HepG2 (cell line): ENCODE results near the gene GLG1. TPM values are rescaled to one million over a fixed set of nuclear protein-coding genes. Genes with fewer than 3 reads are reported as not detected.

Experiments
- ATAC-seq: fragments of 200-7000 bp; cut with Tn5 transposase; 3 replicates; pipeline ENCODE4 v1.9.1; 2020; ENCODE audit warnings: mild to moderate bottlenecking, moderate library complexity
- BruUV-seq: library from RNA; stranded (reverse); fragments of 400-500 nt; replicated peaks from 2 replicates; lab custom pipeline; 2021; lab: Mats Ljungman, UMichigan
- CTCF ChIA-PET: fragments of 300-600 bp; formaldehyde crosslinking; extraction: SDS; loops from one replicate; lab custom pipeline; 2021; ENCODE audit warnings: low total read pairs, inconsistent platforms, low intra/inter-chr PET ratio; lab: Yijun Ruan, JAX
- POLR2A ChIA-PET: fragments of 350-600 bp; sonication (Branson Sonifier 250); formaldehyde crosslinking; loops from one replicate; lab custom pipeline; 2020; ENCODE audit warnings: antibody characterized with exemption, inconsistent platforms; lab: Yijun Ruan, JAX
- DNase-seq: peaks from one replicate; pipeline ENCODE4 v3.0.0-alpha.2; 2015; ENCODE audit warnings: low spot score
- FAIRE-seq: peaks from 3 replicates; lab custom pipeline; 2011; peaks lifted over from hg19 to GRCh38; lab: Jason Lieb, UNC
- H2AFZ ChIP-seq: one replicate; pipeline ENCODE4 v1.6.1; 2011; ENCODE audit warnings: low read length, inconsistent platforms
- H3K27ac ChIP-seq: fragments of 300-600 bp; 3 replicates; pipeline ENCODE4 v1.8.0; 2011; ENCODE audit warnings: mixed run types, mild to moderate bottlenecking, mixed read lengths, low read length, inconsistent platforms; ENCODE audit not compliant: insufficient read depth; ENCODE audit errors: extremely low read length
- H3K27me3 ChIP-seq, 2 experiments: fragments of 200-600 bp in 1 of 2; 2 replicates in 1 of 2; 3 replicates in 1 of 2; pipeline versions ENCODE4 v1.6.0 to v1.8.0; 2011; ENCODE audit warnings: low read length in 2 of 2, mild to moderate bottlenecking in 2 of 2, moderate library complexity in 2 of 2, inconsistent platforms in 1 of 2; ENCODE audit not compliant: insufficient read depth in 2 of 2, control insufficient read depth in 1 of 2
- H3K36me3 ChIP-seq, 2 experiments: fragments of 200-600 bp in 1 of 2; replicated peaks in 1 of 2; 2 replicates in 1 of 2; 3 replicates in 1 of 2; pipeline versions ENCODE4 v1.5.1 to v1.8.0; 2011; ENCODE audit warnings: low read length in 2 of 2, inconsistent platforms in 1 of 2; ENCODE audit not compliant: insufficient read depth in 2 of 2, control insufficient read depth in 1 of 2
- H3K4me1 ChIP-seq: 2 replicates; pipeline ENCODE4 v1.5.1; 2012; ENCODE audit warnings: low read length, inconsistent platforms; ENCODE audit not compliant: insufficient read depth
- H3K4me2 ChIP-seq: 2 replicates; pipeline ENCODE4 v1.6.0; 2011; ENCODE audit warnings: low read depth, low read length, inconsistent platforms
- H3K4me3 ChIP-seq, 3 experiments: fragments of 200-600 bp in 1 of 3; sonication (generic), shearing (Covaris generic) in 1 of 3; replicated peaks in 1 of 3; 2 replicates each; pipeline ENCODE4 v1.5.1; 2011 to 2016; ENCODE audit warnings: low read length in 3 of 3, inconsistent platforms in 2 of 3, low read depth in 2 of 3, mild to moderate bottlenecking in 2 of 3, control low read depth in 1 of 3, mixed read lengths in 1 of 3; ENCODE audit not compliant: insufficient read depth in 1 of 3
- H3K79me2 ChIP-seq: one replicate; pipeline ENCODE4 v1.6.1; 2011; ENCODE audit warnings: low read length, inconsistent platforms; ENCODE audit not compliant: insufficient read depth
- H3K9ac ChIP-seq: 2 replicates; pipeline ENCODE4 v1.6.0; 2011; ENCODE audit warnings: mild to moderate bottlenecking, low read depth, low read length, inconsistent platforms; ENCODE audit not compliant: insufficient read depth
- H3K9me3 ChIP-seq: 2 replicates; pipeline ENCODE4 v1.5.1; 2012; ENCODE audit warnings: mild to moderate bottlenecking, low read length
- H4K20me1 ChIP-seq: 2 replicates; pipeline ENCODE4 v1.6.0; 2011; ENCODE audit warnings: inconsistent platforms, mild to moderate bottlenecking, low read length, moderate library complexity; ENCODE audit not compliant: insufficient read depth
- AKNA ChIP-seq: sonication (generic); formaldehyde crosslinking; IDR thresholded peaks from 2 replicates; pipeline ENCODE4 v1.4.0; 2020; ENCODE audit warnings: missing genetic modification reagents, borderline replicate concordance
- FOXA3 ChIP-seq: IDR thresholded peaks from 2 replicates; pipeline ENCODE4 v1.6.1; 2016; ENCODE audit warnings: missing genetic modification reagents, missing compliant biosample characterization
- KLF12 ChIP-seq: sonication (generic); formaldehyde crosslinking; IDR thresholded peaks from 2 replicates; pipeline ENCODE4 v1.4.0; 2020; ENCODE audit warnings: missing genetic modification reagents, borderline replicate concordance
- MEIS2 ChIP-seq: sonication (generic); formaldehyde crosslinking; IDR thresholded peaks from 2 replicates; pipeline ENCODE4 v1.9.0; 2021; ENCODE audit warnings: mild to moderate bottlenecking, missing genetic modification reagents
- MTF2 ChIP-seq: sonication (generic); formaldehyde crosslinking; IDR thresholded peaks from 2 replicates; pipeline ENCODE4 v1.5.0; 2020; ENCODE audit warnings: missing genetic modification reagents, borderline replicate concordance
- NFIB ChIP-seq: sonication (generic); formaldehyde crosslinking; IDR thresholded peaks from 2 replicates; pipeline ENCODE4 v1.9.0; 2021; ENCODE audit warnings: missing genetic modification reagents, mild to moderate bottlenecking, borderline replicate concordance
- PRDM10 ChIP-seq: sonication (generic); formaldehyde crosslinking; IDR thresholded peaks from 2 replicates; pipeline ENCODE4 v1.4.0; 2020; ENCODE audit warnings: low read depth, missing genetic modification reagents
- WGBS: methylation state at CpG from one replicate; pipeline ENCODE4 v1.1.6; 2017; ENCODE audit warnings: low lambda C conversion rate; 5-methylcytosine and 5-hydroxymethylcytosine counted together
- in situ Hi-C: cut with HindIII; loops from 2 replicates; pipeline ENCODE4 v1.10.0; 2017; ENCODE audit warnings: low pct_unique_long_range_greater_than_20kb; ENCODE audit not compliant: extremely low pct_ligation_motif_present
- intact Hi-C: fragments of 100-400 bp; cut with micrococcal nuclease; formaldehyde crosslinking; loops from one replicate; pipeline ENCODE4 v1.10.0; 2022; ENCODE audit not compliant: unreplicated experiment
- polyA plus RNA-seq, 8 experiments: library from polyadenylated mRNA; depleted of rRNA in 3 of 8; stranded (reverse) in 7 of 8; unstranded in 1 of 8; fragments of >200 nt; fragmentation: Illumina TruSeq in 4 of 8; extraction: Trizol in 4 of 8; gene quantifications; 2 replicates each; pipeline versions ENCODE4 v1.2.1 to v1.2.3, GENCODE V29; 2011 to 2016; ENCODE audit warnings: low read depth in 4 of 8, missing spikeins in 1 of 8, mixed read lengths in 1 of 8; ENCODE audit not compliant: insufficient read depth in 1 of 8
- total RNA-seq, 5 experiments: library from RNA; depleted of rRNA; stranded (reverse); fragments of >200 nt; fragmentation: Illumina TruSeq; extraction: Trizol; gene quantifications; 2 replicates each; pipeline ENCODE4 v1.2.3, GENCODE V29; 2016; ENCODE audit warnings: low read depth in 1 of 5

The GLG1 gene
- total and polyA plus RNA-seq, 2 of the 13 experiments (the other 11 are each of a cell fraction or from before 2014, with no cell fraction given): 87.7 to 141 TPM

- in situ Hi-C loops: loop anchor here (10.0 kb wide), 1 partner anchor 313 kb away; no protein-coding TSS in a partner anchor
- no TSS peak for BruUV-seq
- peaks cover 3% of the 10 kb centered on the region; the same call in 1 of the 2 replicates for H4K20me1 ChIP-seq
- no peaks in the 10 kb centered on the region for H3K9me3 ChIP-seq
- ATAC-seq: peak; percentile 21; the same call in 1 of the 3 replicates
- TF ChIP-seq FOXA3 (no peak), MTF2 (no peak), NFIB (CRISPR knock-in tag) (no peak), PRDM10 (CRISPR knock-in tag) (no peak), MEIS2 (CRISPR knock-in tag) (no peak), AKNA (CRISPR knock-in tag) (no peak), KLF12 (no peak)
- FAIRE-seq: no peak
- no peak overlapping the region for H2AFZ ChIP-seq
- no peak overlapping the region for H3K4me3 ChIP-seq
- H3K4me2 ChIP-seq: no peak overlapping the region
- no peaks in the 10 kb centered on the region for H3K27me3 ChIP-seq
- intact Hi-C loops: no loop called here
- peaks cover 48 to 98% of the 10 kb centered on the region in 2 experiments for H3K36me3 ChIP-seq
- CTCF ChIA-PET: no interaction called here
- 94% methylated on average over 6 of the region's 6 CpGs for WGBS
- no peaks in the 10 kb centered on the region for H3K4me1 ChIP-seq
- H3K9ac ChIP-seq: no peak overlapping the region
- no peak overlapping the region for H3K27ac ChIP-seq
- POLR2A ChIA-PET: no interaction called here
- no peak for DNase-seq
- H3K79me2 ChIP-seq: peaks cover 1% of the 10 kb centered on the region
Observed at GRCh38 chr16:74627506-74628220, 20.7 kb upstream of the GLG1 start.
